ENCODE results near the gene LAMB1. TPM values are rescaled to one million over a fixed set of nuclear protein-coding genes. Genes with fewer than 3 reads are reported as not detected.

The LAMB1 gene
- total RNA-seq (1 to 10 TPM in 2 of 5 donors, under 1 TPM in 1, not detected in 2; 0.56 to 1.4 (median 1.0) TPM), total RNA-seq (0 to 0.20 (median 0) reads per million in 29 experiments)
- total RNA-seq (2013): 1.2 TPM

- H3K27me3 ChIP-seq (replicated peaks in 1 of 2; ENCODE audit: control insufficient read depth in 2 of 2, extremely low read depth in 1 of 2, insufficient read depth in 2 of 2, low read length in 1 of 2): peaks cover 21 to 41% of the 10 kb centered on the region in 2 experiments
- H3K27ac ChIP-seq (ENCODE audit: low read length): no peak within 1 kb of the TSS
- CTCF ChIA-PET: no interaction called here
- 2% methylated on average over 69 of the region's 75 CpGs for WGBS (ENCODE audit: insufficient coverage)
- no peaks in the 10 kb centered on the region for H3K36me3 ChIP-seq (ENCODE audit: control insufficient read depth in 2 of 2, extremely low read depth in 1 of 2, insufficient read depth in 1 of 2, low read length in 1 of 2)
- peaks cover 13 to 29% (median 29%) of the 10 kb centered on the region in 3 donors for H3K4me1 Mint-ChIP-seq
- H3K36me3 Mint-ChIP-seq: no peaks in the 10 kb centered on the region
- peak within 1 kb of the TSS; percentile 24 to 92 for H3K4me3 ChIP-seq (ENCODE audit: control insufficient read depth in 1 of 2, extremely low read depth in 1 of 2, low read length in 1 of 2)
- ATAC-seq (replicated peaks in 1 of 4) (peak in 1 of 4 experiments; percentile 24), DNase-seq (no peak)
- H3K9me3 ChIP-seq: no peaks in the 10 kb centered on the region
- H3K4me1 ChIP-seq (ENCODE audit: control insufficient read depth in 1 of 2, extremely low read depth in 1 of 2, insufficient read depth in 2 of 2, low read length in 2 of 2): peaks cover 8 to 25% of the 10 kb centered on the region in 2 experiments
- H3K9me3 Mint-ChIP-seq: no peaks in the 10 kb centered on the region
- H3K4me3 Mint-ChIP-seq: peak within 1 kb of the TSS; percentile 63 to 75 (median 64)
- POLR2A ChIA-PET: no interaction called here
- H3K27ac Mint-ChIP-seq: no peak within 1 kb of the TSS
- peaks cover 49 to 66% of the 10 kb centered on the region in 2 donors for H3K27me3 Mint-ChIP-seq
These were observed at the start of gene LAMB1 for GRCh38 chr7:108002726-108003598. TSS of gene LAMB1 (minus strand) at chr7:108003161. CDS start at chr7:108002885, 276 bp downstream.

DNA sequence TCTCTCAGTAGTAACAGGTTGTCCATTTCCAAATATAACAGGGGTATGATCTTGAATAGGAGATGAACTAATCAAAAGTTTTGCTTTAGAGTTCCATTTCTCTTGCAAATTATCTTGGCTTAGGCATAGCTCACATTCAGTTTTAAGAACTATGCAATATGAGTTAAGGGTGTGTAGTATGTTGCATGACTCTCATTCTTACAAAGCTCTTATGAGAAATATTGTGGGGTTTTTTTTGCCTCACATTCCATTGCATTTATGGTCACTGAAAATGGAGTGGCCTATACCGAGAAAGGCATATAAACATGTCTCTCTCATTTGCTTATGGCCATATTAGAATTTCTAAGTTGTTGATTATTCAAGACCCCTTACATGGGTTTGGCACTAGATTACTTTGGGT, 48.5 kb upstream of the LAMB1 start:
- DNase-seq (no peak), ATAC-seq (replicated peaks in 1 of 4) (no peak)
- Mint-ChIP-seq H3K4me3 (no peak overlapping the region), H3K9me3 (no peaks in the 10 kb centered on the region), H3K27me3 (peaks cover 4 to 5% of the 10 kb centered on the region in 2 donors), H3K27ac (no peak overlapping the region), H3K4me1 (peaks cover 10 to 15% (median 11%) of the 10 kb centered on the region in 3 donors), H3K36me3 (no peaks in the 10 kb centered on the region)
- Histone ChIP-seq H3K9me3 (no peaks in the 10 kb centered on the region), H3K36me3 (ENCODE audit: control insufficient read depth in 2 of 2, extremely low read depth in 1 of 2, insufficient read depth in 1 of 2, low read length in 1 of 2) (no peaks in the 10 kb centered on the region), H3K4me3 (ENCODE audit: control insufficient read depth in 1 of 2, extremely low read depth in 1 of 2, low read length in 1 of 2) (no peak overlapping the region), H3K27ac (ENCODE audit: low read length) (no peak overlapping the region), H3K4me1 (ENCODE audit: control insufficient read depth in 1 of 2, extremely low read depth in 1 of 2, insufficient read depth in 2 of 2, low read length in 2 of 2) (peaks cover 6 to 14% of the 10 kb centered on the region in 2 experiments), H3K27me3 (replicated peaks in 1 of 2; ENCODE audit: control insufficient read depth in 2 of 2, extremely low read depth in 1 of 2, insufficient read depth in 2 of 2, low read length in 1 of 2) (peaks cover 0 to 5% of the 10 kb centered on the region in 2 experiments)
- CTCF ChIA-PET: no interaction called here
- no CpG with 5 or more reads among the region's 1 CpG for WGBS (ENCODE audit: insufficient coverage)
- POLR2A ChIA-PET: no interaction called here

DNA sequence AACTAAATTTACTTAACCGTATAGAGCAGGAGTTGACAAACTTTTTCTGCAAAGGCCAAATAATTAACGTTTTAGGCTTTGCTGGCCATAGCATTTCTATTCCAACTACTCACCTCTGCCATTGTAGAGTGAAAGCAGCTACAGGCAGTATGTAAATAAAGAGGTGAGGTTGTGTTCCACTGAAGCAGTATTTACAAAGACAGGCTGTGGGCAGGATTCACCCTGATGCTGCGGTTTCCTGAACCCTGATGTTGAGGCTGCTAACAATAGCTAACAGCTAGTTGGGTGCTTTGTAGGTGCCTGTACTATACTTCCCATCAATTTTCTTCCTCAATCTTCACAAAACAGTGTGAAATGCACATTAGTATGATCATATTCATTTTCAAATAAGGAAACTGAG, 47.0 kb upstream of the LAMB1 start:
- Mint-ChIP-seq H3K27me3 (peaks cover 0 to 5% of the 10 kb centered on the region in 2 donors), H3K36me3 (no peaks in the 10 kb centered on the region), H3K27ac (no peak overlapping the region), H3K9me3 (no peaks in the 10 kb centered on the region), H3K4me1 (peaks cover 10 to 15% (median 11%) of the 10 kb centered on the region in 3 donors), H3K4me3 (no peak overlapping the region)
- no peaks in the 10 kb centered on the region for H3K9me3 ChIP-seq
- peaks cover 6 to 14% of the 10 kb centered on the region in 2 experiments for H3K4me1 ChIP-seq (ENCODE audit: control insufficient read depth in 1 of 2, extremely low read depth in 1 of 2, insufficient read depth in 2 of 2, low read length in 2 of 2)
- WGBS (ENCODE audit: insufficient coverage): no CpG with 5 or more reads among the region's 3 CpGs
- peaks cover 0 to 3% of the 10 kb centered on the region in 2 experiments for H3K27me3 ChIP-seq (replicated peaks in 1 of 2; ENCODE audit: control insufficient read depth in 2 of 2, extremely low read depth in 1 of 2, insufficient read depth in 2 of 2, low read length in 1 of 2)
- ChIA-PET CTCF (no interaction called here), POLR2A (no interaction called here)
- DNase-seq (peak in 3 of 35 experiments; percentile 1 to 12 (median 4)), ATAC-seq (replicated peaks in 1 of 4) (peak in 3 of 4 experiments; percentile 57 to 77 (median 58))
- no peak overlapping the region for H3K4me3 ChIP-seq (ENCODE audit: control insufficient read depth in 1 of 2, extremely low read depth in 1 of 2, low read length in 1 of 2)
- no peak overlapping the region for H3K27ac ChIP-seq (ENCODE audit: low read length)
- H3K36me3 ChIP-seq (ENCODE audit: control insufficient read depth in 2 of 2, extremely low read depth in 1 of 2, insufficient read depth in 1 of 2, low read length in 1 of 2): no peaks in the 10 kb centered on the region

- ChIA-PET POLR2A (no interaction called here), CTCF (interaction anchor here in 1 of 2 donors (0.7 kb wide), 1 partner anchor 831 kb away, joined by 4 read pairs; no protein-coding TSS in a partner anchor)
- peaks cover 0 to 5% of the 10 kb centered on the region in 2 donors for H3K27me3 Mint-ChIP-seq
- H3K4me1 Mint-ChIP-seq: peaks cover 10 to 15% (median 11%) of the 10 kb centered on the region in 3 donors
- H3K4me1 ChIP-seq (ENCODE audit: control insufficient read depth in 1 of 2, extremely low read depth in 1 of 2, insufficient read depth in 2 of 2, low read length in 2 of 2): peaks cover 6 to 14% of the 10 kb centered on the region in 2 experiments
- H3K4me3 ChIP-seq (ENCODE audit: control insufficient read depth in 1 of 2, extremely low read depth in 1 of 2, low read length in 1 of 2): no peak overlapping the region
- ATAC-seq (replicated peaks in 1 of 4) (no peak), DNase-seq (no peak)
- H3K27me3 ChIP-seq (replicated peaks in 1 of 2; ENCODE audit: control insufficient read depth in 2 of 2, extremely low read depth in 1 of 2, insufficient read depth in 2 of 2, low read length in 1 of 2): peaks cover 0 to 3% of the 10 kb centered on the region in 2 experiments
- H3K36me3 ChIP-seq (ENCODE audit: control insufficient read depth in 2 of 2, extremely low read depth in 1 of 2, insufficient read depth in 1 of 2, low read length in 1 of 2): no peaks in the 10 kb centered on the region
- WGBS (ENCODE audit: insufficient coverage): no CpG with 5 or more reads among the region's 3 CpGs
- H3K36me3 Mint-ChIP-seq: no peaks in the 10 kb centered on the region
- H3K27ac Mint-ChIP-seq: no peak overlapping the region
- no peak overlapping the region for H3K27ac ChIP-seq (ENCODE audit: low read length)
- H3K4me3 Mint-ChIP-seq: peak overlapping the region in 1 of 3 donors; percentile 61
- H3K9me3 Mint-ChIP-seq: no peaks in the 10 kb centered on the region
- no peaks in the 10 kb centered on the region for H3K9me3 ChIP-seq
These were observed 45.5 kb upstream of the LAMB1 start for GRCh38 chr7:108048422-108048821.

GRCh38 chr7:108046952-108047506, 44.1 kb upstream of the LAMB1 start:
- Histone ChIP-seq H3K4me3 (ENCODE audit: control insufficient read depth in 1 of 2, extremely low read depth in 1 of 2, low read length in 1 of 2) (no peak overlapping the region), H3K36me3 (ENCODE audit: control insufficient read depth in 2 of 2, extremely low read depth in 1 of 2, insufficient read depth in 1 of 2, low read length in 1 of 2) (no peaks in the 10 kb centered on the region), H3K9me3 (no peaks in the 10 kb centered on the region), H3K4me1 (ENCODE audit: control insufficient read depth in 1 of 2, extremely low read depth in 1 of 2, insufficient read depth in 2 of 2, low read length in 2 of 2) (peaks cover 6 to 14% of the 10 kb centered on the region in 2 experiments), H3K27me3 (replicated peaks in 1 of 2; ENCODE audit: control insufficient read depth in 2 of 2, extremely low read depth in 1 of 2, insufficient read depth in 2 of 2, low read length in 1 of 2) (peaks cover 0 to 3% of the 10 kb centered on the region in 2 experiments), H3K27ac (ENCODE audit: low read length) (no peak overlapping the region)
- ChIA-PET CTCF (no interaction called here), POLR2A (no interaction called here)
- Mint-ChIP-seq H3K9me3 (no peaks in the 10 kb centered on the region), H3K4me3 (no peak overlapping the region), H3K36me3 (no peaks in the 10 kb centered on the region), H3K4me1 (peaks cover 10 to 15% (median 11%) of the 10 kb centered on the region in 3 donors), H3K27me3 (no peaks in the 10 kb centered on the region), H3K27ac (no peak overlapping the region)
- 76% methylated on average over 3 of the region's 6 CpGs for WGBS (ENCODE audit: insufficient coverage)
- ATAC-seq (replicated peaks in 1 of 4) (no peak), DNase-seq (no peak)

DNA sequence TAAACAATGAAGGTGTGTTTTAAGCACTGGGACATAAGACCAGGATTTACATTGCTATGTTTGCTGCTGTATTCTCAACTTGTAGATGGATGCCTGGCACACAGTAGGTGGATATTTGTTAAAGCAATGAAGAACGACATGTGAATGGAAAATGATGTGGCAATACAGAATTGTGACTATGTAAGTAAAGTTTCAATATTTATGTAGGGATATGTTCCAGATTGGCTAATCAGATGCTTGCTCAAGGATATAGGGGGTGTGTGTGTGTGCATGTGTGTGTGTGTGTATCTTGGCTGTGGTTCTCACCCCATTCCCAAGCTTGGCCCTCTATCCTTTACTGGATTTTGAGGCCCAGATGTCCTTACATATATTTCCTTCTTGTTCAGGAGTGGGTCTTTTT, 42.7 kb upstream of the LAMB1 start:
- H3K4me1 ChIP-seq (ENCODE audit: control insufficient read depth in 1 of 2, extremely low read depth in 1 of 2, insufficient read depth in 2 of 2, low read length in 2 of 2): peaks cover 6 to 14% of the 10 kb centered on the region in 2 experiments
- no peaks in the 10 kb centered on the region for H3K9me3 Mint-ChIP-seq
- H3K27ac ChIP-seq (ENCODE audit: low read length): no peak overlapping the region
- WGBS (ENCODE audit: insufficient coverage): 71% methylated on average over 1 of the region's 1 CpG
- DNase-seq: no peak
- H3K27ac Mint-ChIP-seq: no peak overlapping the region
- H3K4me1 Mint-ChIP-seq: peaks cover 6 to 9% (median 7%) of the 10 kb centered on the region in 3 donors
- no peaks in the 10 kb centered on the region for H3K36me3 ChIP-seq (ENCODE audit: control insufficient read depth in 2 of 2, extremely low read depth in 1 of 2, insufficient read depth in 1 of 2, low read length in 1 of 2)
- H3K4me3 ChIP-seq (ENCODE audit: control insufficient read depth in 1 of 2, extremely low read depth in 1 of 2, low read length in 1 of 2): no peak overlapping the region
- H3K27me3 ChIP-seq (replicated peaks in 1 of 2; ENCODE audit: control insufficient read depth in 2 of 2, extremely low read depth in 1 of 2, insufficient read depth in 2 of 2, low read length in 1 of 2): peaks cover 0 to 3% of the 10 kb centered on the region in 2 experiments
- ChIA-PET POLR2A (no interaction called here), CTCF (interaction anchor here in 1 of 2 donors (1.0 kb wide), 1 partner anchor 171 kb away, joined by 3 read pairs; no protein-coding TSS in a partner anchor)
- no peaks in the 10 kb centered on the region for H3K36me3 Mint-ChIP-seq
- no peak for ATAC-seq (replicated peaks in 1 of 4)
- H3K9me3 ChIP-seq: no peaks in the 10 kb centered on the region
- H3K4me3 Mint-ChIP-seq: no peak overlapping the region
- H3K27me3 Mint-ChIP-seq: peaks cover 0 to 4% of the 10 kb centered on the region in 2 donors

All from T-cell (primary cell).